Hematopoietic multipotent progenitor cell treated with erythropoietin and hydrocortisone succinate and interleukin-3 and kit ligand, for 15 days (in vitro differentiated cells): ENCODE data around the gene CFAP74.
"Not testable (repeated sequence)": the region's sequence is repeated elsewhere in the genome, so short reads cannot be mapped to it uniquely, and the experiment has no call there.

Source experiments
- DNase-seq: peaks from one replicate; pipeline ENCODE4 v3.0.0-alpha.2; 2015; ENCODE audit warnings: low spot score

The CFAP74 gene

GRCh38 chr1:1945782-1946393, 57.7 kb downstream of the CFAP74 start:
- DNase-seq, result no peak

DNA sequence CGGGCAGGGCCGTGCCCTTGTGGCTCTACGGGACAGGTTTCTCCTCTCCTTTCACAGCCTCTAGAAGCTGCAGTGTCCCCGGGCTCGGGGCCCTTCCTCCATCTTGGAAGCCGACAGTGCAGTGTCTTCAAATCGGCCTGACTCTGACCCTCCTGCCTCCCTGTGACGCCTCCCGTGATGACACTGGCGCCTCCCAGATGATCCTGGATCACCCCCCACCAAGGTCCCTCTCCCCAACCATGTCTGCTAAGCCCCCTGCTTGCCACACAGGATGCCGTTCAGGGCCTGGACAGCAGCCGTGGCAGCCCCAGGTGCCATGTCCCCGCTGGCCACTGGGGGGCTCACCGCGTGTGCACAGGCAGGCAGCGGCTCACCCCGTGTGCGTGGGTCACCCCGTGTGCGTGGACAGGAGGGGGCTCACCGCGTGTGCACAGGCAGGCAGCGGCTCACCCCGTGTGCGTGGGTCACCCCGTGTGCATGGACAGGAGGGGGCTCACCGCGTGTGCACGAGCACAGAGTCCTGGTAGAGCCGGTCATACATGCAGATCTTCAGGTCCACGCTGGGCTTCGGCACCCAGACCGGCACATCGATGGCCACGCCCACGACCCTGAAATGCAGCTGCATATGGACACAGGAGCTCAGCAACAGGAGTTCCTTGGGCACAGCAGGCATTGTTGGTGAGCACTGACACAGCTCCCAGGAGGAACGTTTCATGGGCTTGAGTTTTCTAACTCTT, 59.6 kb downstream of the CFAP74 start:
- peak; percentile 8 for DNase-seq

- no peak for DNase-seq
Observed at GRCh38 chr1:1942753-1943656, 60.6 kb downstream of the CFAP74 start.

DNA sequence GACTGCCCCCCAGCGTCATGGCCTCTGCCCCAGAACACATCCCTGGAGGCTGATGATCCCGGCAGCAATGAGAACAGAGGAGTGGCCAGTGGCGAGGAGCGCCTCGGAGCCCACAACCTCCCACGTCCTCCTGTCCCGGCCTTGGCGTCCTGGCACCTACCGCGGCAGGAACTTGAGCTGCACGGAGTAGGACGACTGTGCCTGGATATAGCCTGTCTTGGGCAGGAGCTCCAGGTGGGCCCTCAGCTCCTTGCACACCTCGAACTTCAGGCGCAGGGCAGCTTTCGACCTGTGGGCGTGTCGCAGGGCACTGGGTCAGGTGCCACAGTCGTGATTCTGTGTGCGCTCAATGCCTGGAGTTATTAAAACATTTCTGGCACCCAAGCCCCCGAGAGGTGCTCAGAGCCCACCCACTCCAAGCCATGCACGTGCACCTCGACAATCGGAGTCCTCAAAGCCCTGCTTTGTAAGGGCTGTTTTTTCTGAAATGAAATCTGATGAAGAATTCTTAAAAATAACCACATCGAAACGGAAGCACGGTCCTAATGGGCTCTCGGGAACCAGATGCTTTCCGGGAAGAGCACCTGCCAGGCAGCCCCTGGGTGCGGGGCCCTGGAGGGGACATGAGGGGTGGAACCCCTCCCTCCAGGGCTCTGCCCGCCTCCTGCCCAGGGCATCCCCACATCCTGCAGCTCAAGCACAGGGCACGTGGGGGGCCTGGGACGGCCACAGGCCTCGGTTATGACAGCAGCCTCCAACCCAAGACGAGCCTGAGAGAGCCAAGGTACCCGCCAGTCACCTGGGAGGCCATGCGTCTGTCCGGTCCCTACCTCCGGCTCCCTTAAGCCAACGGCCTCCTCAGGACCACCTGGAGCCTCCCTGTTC, 61.5 kb downstream of the CFAP74 start:
- no peak for DNase-seq

- no peak for DNase-seq
Observed at GRCh38 chr1:1941211-1941841, 62.3 kb downstream of the CFAP74 start.

DNA sequence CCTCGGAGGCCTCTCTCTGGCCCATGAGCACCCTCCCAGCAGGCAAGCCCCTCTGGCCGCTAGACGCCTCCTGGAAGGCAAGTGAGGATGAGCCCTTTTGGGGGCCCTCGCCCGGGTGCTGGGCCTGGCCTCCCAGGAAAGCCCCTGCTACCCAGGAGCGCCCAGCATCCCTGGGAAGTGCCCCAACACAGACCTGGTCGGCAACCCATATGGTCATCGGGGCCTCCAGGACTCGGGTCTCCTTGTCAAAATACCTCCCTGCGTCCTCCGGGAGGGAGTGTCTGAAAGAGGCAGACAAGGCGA, 63.5 kb downstream of the CFAP74 start:
- DNase-seq, result no peak

GRCh38 chr1:1939296-1940122, 64.1 kb downstream of the CFAP74 start:
- DNase-seq, result no peak

GRCh38 chr1:1938613-1939295, 64.8 kb downstream of the CFAP74 start:
- DNase-seq, result no peak

DNA sequence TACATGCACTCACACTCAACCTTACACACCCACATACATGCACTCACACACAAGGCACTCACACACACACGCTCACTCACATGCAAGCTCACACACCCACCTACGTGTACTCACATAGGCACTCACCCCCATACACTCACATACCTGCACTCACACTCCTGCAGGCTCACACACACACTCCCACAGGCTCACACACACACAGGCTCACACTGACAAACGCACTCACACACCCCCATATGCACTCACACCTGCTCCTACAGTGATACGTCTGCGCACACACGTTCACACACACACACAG, 65.4 kb downstream of the CFAP74 start:
- DNase-seq, result no peak

- no peak for DNase-seq
Observed at GRCh38 chr1:1937549-1938275, 65.9 kb downstream of the CFAP74 start.

DNA sequence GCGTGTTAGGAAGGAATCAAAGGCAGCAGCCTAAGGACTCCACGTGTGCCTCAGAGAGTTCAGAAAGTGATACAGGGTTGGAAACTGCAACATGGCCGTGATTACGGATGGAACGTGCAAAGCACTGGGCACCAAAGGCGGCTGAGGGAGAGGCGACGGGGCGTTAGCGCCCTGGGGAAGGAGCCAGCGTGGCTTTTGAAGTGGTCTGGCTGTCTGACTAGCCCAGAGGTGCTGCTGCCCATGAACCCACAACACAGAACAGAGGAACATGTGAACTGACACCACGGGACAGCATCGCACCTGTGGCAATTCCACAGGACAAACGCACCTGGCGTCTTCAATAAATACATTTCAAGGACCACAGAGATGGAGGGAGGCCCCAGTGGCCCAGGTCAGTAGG, 66.5 kb downstream of the CFAP74 start:
- no peak for DNase-seq

DNA sequence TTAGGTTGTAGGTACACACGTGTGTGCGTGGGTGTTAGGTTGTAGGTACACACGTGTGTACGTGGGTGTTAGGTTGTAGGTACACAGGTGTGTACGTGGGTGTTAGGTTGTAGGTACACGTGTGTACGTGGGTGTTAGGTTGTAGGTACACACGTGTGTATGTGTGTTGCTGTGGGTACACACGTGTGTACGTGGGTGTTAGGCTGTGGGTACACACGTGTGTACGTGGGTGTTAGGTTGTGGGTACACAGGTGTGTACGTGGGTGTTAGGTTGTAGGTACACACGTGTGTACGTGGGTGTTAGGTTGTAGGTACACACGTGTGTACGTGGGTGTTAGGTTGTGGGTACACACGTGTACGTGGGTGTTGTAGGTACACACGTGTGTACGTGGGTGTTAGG, 68.7 kb downstream of the CFAP74 start:
- DNase-seq, result not testable (repeated sequence)

DNA sequence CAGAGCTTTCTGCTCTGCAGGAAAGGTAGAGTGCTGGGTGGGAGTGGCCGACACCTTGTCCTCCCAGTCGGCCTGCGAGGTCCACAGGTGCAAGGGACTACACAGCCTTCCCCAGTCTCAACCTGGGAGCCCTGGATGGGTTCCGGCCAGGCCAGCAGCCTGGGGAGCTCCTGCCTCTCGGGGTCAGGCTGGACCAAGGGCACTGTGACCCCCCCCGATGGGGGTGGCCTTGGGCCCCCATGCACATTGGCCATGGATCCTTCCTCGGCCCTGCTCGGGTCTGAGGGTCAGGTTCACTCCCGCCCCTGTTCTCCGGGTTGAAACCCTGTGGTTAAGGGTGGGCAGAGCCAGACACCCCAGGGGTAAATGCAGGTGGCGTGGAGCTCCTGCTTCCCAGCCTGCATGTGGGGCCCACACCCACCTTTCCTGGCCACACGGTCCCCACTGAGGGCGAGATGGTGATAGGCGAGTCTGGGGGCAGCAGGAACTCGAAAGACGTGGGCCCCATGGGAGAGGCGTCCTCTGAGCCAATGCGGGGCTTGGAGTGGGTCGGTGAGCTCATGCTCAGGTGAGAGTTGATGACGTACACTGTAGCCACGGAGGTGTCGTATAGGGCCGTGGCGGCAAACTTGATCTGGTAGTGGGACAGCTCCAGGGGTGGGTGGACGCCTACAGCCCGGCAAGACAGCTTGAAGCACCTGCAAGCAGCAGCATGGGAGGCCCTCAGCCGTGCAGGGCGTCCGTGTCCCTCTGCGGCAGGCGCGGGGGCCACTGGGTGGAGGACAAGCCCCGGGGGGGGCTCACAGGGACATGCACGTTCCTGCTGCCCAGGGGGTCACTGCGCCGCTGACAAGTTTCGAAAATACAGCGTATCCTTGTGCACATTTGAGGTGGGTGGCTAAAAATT, 73.7 kb downstream of the CFAP74 start:
- no peak for DNase-seq

DNA sequence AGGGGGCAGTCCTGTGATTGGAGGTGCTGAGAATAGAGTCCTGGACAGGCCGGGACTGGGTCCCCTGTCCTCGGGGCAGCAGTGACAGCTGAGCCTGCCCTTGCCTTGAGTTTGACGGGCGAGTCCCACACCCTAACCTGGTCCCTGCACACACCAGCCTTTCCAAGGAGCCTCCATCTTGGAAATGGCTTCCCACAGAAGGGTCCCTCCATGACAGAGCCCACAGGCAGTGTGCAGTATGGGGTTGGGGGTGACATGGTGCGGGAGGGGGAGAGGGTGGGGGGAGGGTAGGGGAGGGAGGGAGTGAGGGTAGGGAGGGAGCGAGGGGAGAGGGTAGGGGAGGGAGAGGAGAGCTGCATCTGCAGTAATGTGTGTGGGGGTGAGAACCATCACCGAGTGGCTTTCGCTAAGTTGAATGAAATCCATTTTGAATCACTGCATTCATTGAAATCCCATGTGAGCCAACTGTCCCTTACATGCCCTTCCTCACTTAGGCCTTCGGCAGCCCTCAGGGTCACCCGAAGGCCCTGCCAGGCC, 74.4 kb downstream of the CFAP74 start:
- DNase-seq, result no peak

GRCh38 chr1:1928231-1929101, 75.1 kb downstream of the CFAP74 start:
- DNase-seq, result no peak

DNA sequence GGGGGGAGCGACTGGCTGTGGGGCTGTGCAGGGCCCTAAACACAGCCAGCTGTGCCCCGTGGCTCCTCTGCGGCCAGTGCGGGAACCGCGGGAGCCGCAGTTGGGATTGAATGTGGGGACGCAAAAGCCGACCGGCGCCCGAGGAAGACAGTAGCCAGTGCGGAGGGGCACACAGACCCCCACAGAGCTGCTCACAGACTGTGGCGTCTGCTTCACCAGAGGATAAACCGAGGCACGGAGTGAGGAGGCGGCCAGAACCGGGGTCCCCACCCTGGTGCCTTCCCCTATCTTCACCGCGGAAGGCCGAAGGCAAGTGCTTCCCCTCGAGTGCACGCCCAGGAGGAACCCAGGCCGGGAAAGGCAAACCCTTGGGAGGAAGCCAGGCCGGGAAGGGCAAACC, 75.8 kb downstream of the CFAP74 start:
- no peak for DNase-seq
